Cortex of kidney (tissue), 1 donor: ENCODE measurements around the gene MYH7.

Experiments
- DNase-seq: peaks from one replicate; lab custom pipeline; 2025; lab: John Stamatoyannopoulos, UW

MYH7 gene

DNA sequence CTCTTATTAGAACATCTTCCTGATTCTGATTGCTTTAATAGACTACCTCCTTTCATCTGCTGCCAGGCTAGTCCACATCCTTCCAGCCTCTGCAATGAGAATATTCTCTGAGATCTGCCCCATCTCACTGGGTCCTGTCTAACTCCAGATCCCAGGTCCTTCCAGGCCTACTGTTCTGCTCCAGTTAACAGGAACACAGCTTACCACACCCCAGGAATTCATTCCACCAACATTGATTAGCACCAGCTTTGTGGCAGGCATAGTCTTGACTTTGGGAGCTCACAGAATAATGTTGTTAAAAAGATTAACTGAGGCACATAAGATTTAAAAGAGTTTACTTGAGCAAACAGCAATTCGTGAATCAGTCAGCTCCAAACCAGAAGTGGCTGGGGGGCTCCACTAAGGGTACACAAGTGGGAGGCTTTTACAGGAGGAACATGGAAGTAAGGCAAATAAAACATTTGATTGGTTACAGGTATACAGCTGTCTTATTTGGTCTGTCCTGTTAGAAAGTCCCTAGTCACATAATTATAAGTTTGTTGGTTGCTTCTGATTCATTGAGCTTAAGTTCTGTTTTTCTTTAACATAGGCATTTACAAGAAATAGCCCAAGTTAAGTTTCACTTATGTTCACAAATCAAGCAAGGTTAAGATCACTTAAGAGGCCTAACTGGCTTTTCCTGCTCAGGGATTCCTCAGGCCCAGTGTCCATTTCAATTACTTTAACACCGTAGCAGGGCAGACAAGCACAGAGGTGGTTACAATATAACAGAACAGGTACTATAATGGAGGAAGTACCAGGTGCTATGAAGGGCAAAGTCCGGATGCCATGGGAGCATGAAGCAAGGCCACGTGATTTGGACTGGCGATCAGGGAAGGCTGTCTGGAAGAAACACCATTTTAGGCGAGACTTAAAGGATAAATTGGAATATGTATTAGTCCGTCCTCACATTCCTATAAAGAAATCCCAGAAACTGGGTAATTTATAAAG is 12.2 kb upstream of the MYH7 start:
- no peak for DNase-seq

GRCh38 chr14:23446291-23446851 is 10.9 kb upstream of the MYH7 start:
- DNase-seq: no peak

- DNase-seq: no peak
Observed at GRCh38 chr14:23445773-23446172, 10.3 kb upstream of the MYH7 start.

- no peak for DNase-seq
Observed at GRCh38 chr14:23444314-23444713, 8.9 kb upstream of the MYH7 start.

- DNase-seq: no peak
Observed at GRCh38 chr14:23443881-23444280, 8.4 kb upstream of the MYH7 start.

DNA sequence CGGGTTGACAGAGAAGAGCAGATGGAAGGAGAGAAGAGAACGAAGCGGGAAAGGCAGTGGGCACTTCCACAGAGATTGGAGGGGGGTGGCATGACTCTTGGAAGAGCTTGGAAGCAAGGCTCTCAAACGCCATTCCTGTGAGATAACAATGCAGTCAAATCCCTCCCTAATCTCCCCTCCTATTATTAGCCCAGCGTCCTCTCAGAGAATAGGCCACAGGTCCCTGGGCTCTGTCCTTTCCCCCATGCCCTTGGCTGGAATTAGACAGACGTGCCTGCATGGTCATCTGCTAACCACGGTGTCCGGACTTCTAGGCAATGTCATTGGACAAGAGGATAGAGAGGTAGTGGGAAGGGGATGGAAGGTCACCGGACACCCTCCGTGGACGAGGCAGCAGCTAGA is 8.0 kb upstream of the MYH7 start:
- no peak for DNase-seq

DNA sequence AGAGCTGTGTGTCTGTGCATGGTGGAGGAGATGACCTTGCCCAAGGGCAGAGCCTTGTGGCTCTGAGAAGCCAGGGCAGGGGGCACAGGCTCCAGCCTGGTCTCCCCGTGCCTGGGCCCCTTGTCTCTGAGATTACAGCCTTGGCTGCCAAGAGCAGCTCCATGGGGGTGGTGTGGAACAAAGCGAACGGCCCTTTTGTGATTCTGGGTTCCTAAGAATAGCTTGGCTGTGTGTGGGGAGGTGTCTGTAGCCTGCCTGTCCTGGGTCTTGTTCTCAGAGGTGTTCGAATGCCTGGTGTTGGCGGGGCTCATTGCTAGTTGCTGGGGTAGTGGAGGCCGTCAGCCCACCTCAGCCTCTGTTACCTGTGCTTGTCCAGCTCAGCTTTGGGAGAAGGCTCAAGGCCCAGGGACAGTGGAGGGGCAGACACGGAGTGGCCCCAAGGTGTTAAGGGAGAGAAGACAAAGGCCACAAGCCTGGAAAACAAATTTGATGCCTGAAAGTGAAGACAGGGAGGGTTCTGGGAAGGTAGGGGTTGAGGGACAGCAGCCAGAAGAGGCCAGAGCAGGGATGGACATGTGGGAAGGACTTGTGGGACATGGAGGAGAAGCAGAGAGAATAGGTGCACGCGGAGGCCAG is 7.4 kb upstream of the MYH7 start:
- DNase-seq: no peak

- no peak for DNase-seq
Observed at GRCh38 chr14:23441076-23441475, 5.6 kb upstream of the MYH7 start.

DNA sequence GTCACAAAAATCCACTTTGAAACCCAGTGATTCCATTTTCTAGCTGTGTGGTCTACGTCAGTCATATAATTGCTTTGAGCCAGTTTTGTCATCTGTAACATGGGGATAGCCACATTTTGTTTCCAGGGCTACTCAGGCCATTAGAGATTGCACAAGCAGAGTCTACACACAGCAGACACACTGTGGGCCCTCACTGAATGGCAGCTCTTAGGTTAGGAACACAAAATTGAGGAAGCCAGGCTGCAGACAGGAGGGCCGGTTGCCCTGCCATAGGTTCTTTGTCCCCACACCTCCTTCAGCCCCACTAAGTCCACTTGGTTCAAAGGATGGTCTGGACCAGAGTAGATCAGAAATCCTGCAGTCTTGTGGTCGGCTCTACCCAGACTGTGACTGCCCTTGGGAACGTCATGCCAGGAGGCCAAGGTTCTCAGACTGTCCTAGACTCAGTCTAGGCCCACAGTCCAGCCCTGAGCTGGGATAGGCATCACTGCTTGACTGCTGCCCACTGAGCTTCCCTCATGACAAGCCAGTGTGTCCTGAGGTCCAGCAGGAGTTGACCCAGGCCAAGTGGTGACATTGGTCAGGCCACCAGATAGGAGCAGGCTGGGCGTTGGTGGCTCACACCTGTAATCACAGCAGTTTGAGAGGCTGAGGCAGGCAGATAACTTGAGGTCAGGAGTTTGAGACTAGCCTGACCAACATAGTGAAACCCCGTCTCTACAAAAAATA is 3.8 kb upstream of the MYH7 start:
- DNase-seq: no peak

GRCh38 chr14:23438101-23438971 is 2.9 kb upstream of the MYH7 start:
- no peak for DNase-seq

GRCh38 chr14:23437133-23438100 is 2.0 kb upstream of the MYH7 start:
- DNase-seq: no peak

DNA sequence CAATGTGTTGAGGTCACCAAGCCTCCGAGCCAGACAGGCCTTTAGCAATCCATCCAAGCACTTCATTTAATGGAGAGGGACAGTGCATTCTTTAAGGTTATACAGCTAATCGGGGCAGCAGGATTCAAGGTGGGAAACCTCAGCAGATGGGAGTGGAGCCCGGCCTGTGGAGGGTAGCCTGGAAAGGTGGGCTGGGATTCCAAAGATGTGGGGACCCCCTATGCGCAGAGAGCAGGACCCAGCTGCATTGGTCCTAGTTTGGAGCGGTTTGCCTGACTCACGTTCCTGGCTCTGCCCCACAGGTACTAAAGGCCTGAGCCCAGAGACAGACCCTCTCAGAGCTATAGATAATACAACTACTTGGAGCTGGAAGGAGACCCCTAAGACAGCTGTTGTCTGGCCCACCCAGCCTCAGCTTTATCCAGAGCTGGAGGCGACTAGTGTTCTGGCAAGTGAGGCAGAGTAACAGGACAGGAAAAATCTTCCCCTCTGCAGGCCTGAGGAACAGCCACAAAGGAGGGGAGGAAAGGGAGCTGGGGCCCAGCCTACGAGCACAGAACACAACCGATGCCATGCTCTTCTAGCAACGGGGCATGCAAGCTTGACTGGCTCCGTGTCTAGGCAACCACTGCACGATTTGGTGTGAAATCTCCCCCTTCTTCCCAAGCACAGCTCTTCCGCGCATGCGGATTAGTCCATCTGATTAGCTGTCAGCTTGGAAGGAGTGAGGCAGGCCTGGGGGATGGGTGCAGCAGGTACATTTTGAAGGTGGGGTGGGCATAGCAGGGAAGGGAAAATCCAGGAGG is 1.1 kb upstream of the MYH7 start:
- DNase-seq: no peak

GRCh38 chr14:23434488-23435222 is 805 bp downstream of the MYH7 start:
- DNase-seq: no peak

- DNase-seq: no peak
Observed at GRCh38 chr14:23433457-23433856, 2.0 kb downstream of the MYH7 start.

DNA sequence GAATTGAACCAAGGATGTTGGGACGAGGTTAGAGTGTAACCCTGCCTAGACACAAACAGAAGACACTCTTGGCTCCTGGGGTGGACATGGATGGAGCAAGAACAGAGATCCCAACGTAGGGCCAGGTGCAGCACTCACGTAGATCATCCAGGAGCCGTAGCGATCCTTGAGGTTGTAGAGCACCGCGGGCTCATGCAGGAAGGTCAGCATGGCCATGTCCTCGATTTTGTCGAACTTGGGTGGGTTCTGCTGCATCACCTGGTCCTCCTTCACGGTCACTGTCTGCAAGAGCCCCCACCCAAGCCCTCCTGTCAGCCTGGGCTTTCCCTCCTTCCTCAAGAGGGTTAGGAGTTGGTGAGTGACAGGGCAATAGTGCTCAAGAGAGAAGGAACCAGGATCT is 2.5 kb downstream of the MYH7 start:
- DNase-seq: no peak

GRCh38 chr14:23432102-23432925 is 3.1 kb downstream of the MYH7 start:
- no peak for DNase-seq

GRCh38 chr14:23431486-23431885 is 4.0 kb downstream of the MYH7 start:
- no peak for DNase-seq

- DNase-seq: no peak
Observed at GRCh38 chr14:23430723-23431085, 4.8 kb downstream of the MYH7 start.
